GM21526 (cell line): ENCODE results near the gene ACTN1.
"Not testable (repeated sequence)": the region's sequence is repeated elsewhere in the genome, so short reads cannot be mapped to it uniquely, and the experiment has no call there.

Experiments used
- ATAC-seq: cut with Tn5 transposase; IDR thresholded peaks from one replicate; pipeline ENCODE4 v1.9.1; 2021; ENCODE audit warnings: moderate library complexity; ENCODE audit not compliant: unreplicated experiment, low FRiP score

Gene ACTN1

DNA sequence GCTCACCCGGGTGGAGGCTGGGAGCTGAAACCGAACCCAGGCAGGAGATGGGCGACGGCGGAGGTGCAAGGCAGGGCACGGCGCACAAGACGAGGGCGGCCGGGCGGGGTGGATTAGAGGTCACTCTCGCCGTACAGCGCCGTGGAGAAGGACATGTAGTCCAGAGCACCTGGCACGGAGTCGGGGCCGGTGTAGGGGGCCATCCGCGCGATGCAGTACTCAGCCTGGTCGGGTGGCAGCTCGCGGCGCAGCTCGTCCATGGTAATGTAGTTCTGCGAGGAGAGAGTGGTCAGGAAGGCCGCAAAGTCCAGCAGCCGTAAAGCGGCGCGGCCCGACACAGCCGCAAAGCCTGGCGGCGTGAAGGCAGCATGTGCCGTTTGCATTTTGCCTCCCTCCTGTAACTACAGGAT, 104.4 kb downstream of the ACTN1 start:
- no peak for ATAC-seq

DNA sequence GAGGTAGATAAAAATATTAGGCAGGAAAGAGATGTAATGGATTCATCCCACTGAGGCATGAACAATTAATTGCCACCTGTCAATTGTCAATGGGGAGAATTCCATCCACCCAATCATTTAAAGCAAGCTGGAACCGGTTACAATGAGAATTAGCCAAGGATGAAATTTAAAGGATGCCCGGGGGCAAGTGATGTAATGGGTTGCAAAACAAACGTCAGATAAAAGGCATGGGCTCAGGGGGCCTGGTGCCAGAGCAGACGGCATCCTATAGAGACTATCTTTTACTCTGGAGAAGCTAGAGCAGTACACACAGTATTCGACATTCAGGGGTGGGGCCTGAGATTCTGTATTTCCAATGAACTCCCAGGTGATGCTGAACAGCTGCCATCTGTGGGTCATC, 105.7 kb downstream of the ACTN1 start:
- ATAC-seq = no peak

DNA sequence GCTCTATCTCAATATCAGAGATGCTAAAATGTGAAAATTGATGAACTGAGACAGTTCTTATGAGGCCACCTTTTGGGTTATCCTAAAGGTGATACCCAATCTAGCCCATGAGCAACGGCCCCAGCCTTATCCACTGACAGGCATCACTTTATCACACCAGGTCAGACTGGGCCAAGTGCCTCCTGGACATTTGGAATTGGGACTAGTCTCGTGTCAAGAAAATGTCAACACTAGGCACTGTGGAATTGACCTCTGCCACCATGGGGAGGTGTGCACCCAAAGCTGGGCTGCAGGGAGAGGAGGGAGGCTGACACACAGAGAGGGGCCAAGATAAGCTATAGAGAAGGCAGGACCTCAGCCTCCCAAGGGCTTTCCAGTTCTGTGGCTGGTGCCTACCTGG, 107.7 kb downstream of the ACTN1 start:
- ATAC-seq = no peak

DNA sequence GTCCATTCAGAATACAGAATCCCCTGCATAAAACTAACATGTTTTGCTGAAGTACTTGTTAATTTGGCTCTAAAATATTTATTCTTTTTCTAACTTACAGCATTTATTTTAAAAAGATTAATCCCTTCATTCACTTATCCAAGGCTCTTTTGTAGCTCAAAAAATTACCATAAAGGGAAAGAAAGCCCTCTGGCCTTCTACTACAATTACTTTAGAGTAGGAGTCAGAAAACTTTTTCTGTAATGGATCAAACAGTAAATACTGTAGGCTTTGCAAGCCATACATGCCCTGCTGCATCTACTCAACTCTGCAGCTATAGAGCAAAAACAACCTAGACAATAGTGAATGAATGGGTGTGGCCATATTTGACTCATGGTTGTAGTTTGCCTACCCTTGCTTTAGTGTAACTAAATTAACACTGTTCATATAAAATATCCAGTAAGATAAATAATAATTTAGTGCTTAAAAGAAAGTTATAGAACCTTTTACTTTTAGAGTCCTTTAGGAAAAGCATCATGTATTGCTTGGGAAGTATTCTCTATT, 112.0 kb downstream of the ACTN1 start:
- no peak for ATAC-seq

DNA sequence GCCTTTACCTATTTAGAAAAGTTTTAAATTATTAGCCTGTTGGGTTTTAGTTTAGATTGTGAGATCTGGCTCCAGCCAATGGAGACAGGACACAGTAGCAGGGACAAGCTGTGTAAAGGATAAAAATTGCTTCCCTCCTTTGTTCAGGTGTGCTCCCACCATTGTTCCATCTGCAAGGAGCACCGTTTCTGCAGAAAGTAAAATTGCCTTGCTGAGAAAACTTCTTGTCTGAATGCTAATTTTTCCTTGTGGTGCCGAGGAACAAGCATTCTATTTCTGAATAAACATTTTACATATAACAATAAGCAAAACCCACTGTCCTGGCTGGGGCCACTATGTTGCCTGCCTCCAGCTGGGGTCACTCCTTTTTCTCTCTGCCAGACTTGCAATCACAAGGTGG, 113.6 kb downstream of the ACTN1 start:
- ATAC-seq = no peak

DNA sequence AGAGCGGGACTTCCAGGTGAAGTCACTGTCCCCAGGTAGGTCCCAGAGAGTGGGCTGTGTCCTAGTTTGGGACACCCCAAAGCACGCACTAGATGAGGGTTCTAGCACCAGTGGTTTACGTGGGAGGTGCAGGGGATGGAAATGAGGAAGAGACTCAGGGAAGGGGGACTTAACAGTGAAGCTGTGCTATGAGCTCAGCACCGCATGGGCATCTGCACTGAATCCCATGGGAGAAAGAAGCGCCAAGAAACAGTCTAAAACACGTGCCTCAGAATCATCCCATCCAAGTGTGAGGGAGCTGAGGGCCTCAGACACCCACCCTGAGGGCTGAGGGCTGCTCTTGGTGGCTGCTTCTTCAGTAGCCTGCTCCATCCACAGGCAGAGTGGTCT, 114.7 kb downstream of the ACTN1 start:
- ATAC-seq = no peak

DNA sequence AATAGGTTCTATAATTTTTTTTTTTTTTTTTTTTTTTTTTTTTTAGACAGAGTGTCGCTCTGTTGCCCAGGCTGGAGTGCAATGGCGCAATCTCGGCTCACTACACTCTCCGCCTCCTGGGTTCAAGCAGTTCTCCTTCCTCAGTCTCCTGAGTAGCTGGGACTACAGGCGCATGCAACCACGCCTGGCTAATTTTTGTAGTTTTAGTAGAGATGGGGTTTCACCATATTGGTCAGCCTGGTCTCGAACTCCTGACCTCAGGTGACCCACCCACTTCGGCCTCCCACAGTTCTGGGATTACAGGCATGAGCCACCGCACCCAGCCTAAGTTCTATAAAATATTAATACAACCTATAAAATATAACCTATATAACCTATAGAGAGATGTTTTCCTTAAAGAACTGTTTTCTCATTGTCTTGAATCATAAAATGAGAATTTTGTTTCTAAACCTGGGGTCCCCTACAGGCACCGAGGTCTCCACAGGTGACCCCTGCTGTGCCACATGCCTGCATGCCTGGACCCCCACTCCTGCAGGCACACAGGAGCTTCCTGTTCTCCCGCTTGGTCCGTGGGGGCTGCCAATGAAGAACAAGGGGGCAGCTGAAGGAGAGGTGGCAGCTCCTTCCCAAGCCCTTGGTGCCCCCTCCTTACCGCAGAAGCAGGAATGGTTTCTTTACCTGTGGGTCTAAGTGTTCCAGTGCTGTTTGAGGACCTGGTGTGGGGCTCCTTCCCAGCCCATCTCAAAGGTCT, 115.3 kb downstream of the ACTN1 start:
- ATAC-seq = no peak

- ATAC-seq = no peak
These were observed 116.0 kb downstream of the ACTN1 start for GRCh38 chr14:68862954-68863594.

DNA sequence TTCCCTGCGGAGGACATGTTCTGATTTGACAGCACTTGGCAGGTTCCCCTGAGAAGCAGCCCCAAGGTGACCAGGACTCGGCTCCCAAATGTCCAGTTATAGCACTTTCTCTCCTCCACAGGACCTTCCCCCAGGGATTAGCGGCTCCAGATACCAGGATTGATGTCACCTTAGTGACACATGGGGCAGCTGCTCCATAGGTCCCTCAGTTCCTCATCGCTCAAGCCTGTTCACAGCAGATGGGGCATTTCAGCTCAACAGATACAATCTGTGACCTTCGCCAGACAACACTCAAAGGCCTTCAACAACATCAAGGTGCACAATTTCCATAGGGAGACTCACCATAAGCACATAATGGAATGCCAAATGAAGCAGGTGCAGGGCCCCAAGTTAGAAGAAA, 118.3 kb downstream of the ACTN1 start:
- no peak for ATAC-seq

DNA sequence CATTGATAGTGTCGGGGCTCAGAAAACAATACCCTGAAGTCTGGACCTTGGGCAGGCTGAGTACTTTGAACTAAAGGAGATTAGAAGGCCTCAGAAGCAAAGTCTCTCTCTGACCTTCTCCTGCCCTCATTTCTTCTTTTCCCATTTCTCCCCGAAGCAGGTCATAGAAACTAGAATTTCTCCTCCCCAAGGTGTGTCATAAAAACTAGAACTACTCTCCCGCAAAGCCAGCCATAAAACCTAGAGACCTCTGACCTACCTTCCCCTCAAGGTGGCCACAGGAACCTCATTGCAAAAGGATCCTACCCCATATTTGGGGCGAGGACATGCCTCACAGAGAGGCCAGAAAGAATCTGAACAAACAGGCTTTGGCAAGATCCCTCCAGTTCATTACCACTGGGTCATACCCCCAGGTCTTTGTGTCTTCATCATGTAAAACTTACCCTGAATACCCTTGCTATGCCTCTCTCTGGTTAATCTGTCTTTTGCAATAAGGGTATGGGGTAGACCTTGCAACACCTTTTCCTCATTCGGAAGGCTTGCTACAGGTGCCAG, 121.5 kb downstream of the ACTN1 start:
- no peak for ATAC-seq

GRCh38 chr14:68856572-68856971, 122.5 kb downstream of the ACTN1 start:
- no peak for ATAC-seq

DNA sequence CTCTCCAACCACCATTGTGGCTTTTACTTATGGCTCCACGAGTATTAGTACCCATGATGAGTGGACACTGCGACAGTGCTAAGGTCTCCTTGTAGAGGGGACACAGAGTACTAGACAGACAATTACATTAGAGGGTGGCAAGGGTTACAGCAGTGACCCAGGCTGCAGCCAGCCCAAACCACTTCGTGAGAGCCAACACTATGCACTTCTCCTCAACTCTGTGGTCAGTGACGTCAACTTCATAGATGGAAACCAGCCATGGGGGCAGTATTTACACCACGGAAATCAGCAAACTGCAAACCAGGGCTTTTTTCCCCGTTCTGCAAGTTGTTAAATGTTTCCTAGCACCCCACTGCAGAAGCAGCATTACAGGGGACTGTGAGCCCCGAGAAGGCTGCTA, 124.7 kb downstream of the ACTN1 start:
- no peak for ATAC-seq

- no peak for ATAC-seq
These were observed 125.4 kb downstream of the ACTN1 start for GRCh38 chr14:68853749-68854148.

DNA sequence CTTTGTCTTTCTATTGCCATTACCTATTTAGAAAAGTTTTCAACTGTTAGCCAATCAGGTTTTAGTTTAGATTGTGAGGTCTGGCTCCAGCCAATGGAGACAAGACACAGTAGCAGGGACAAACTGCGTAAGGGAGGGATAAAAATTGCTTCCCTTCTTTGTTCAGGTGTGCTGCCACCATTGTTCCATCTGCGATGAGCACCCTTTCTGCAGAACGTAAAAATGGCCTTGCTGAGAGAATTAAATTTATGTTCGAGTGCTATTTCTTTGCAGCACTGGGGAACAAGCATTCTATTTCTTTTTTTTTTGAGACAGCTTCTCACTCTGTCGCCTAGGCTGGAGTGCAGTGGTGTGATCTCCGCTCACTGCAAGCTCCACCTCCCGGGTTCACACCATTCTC, 126.6 kb downstream of the ACTN1 start:
- not testable (repeated sequence) for ATAC-seq

DNA sequence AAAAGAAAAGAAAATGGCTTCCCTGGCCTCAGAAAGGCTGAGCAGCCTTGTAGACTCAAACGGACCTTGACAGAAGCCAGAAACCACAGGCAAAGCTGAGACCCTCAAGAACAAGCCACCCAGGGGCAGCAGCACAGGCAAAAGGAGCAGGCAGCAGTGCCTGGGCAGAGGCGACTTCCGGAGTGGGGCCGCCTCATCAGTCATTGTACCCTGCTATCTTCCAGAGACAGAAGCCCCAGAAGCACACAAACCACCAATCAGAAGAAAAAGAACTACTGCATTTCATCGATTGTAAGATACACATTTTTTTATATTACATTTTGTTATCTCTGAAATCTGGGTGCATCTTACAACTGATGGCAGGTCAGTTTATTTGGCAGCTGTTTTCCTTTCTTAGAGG, 128.0 kb downstream of the ACTN1 start:
- no peak for ATAC-seq

DNA sequence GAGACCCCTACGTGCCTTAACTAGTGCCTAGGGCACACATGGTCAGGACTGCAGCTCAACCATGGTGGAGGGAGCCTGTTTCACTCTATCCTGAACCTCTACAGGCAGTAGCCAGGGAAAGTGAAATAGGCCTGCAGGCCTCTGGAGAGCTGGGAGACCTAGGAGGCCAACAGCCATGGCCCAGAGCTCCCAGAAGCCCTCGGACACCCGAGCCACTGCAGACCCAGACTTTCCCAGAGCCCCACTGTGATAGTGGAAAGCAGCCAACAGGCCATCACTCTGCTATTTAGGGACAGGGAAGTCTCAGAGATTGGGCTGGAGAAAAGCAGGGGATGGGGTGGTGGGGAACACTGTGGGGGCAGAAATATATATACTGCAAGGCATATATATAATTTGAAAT, 129.7 kb downstream of the ACTN1 start:
- no peak for ATAC-seq

GRCh38 chr14:68848253-68848652, 130.8 kb downstream of the ACTN1 start:
- ATAC-seq = no peak

- ATAC-seq = not testable (repeated sequence)
These were observed 131.5 kb downstream of the ACTN1 start for GRCh38 chr14:68847640-68848039.

GRCh38 chr14:68846466-68846865, 132.6 kb downstream of the ACTN1 start:
- ATAC-seq = no peak

DNA sequence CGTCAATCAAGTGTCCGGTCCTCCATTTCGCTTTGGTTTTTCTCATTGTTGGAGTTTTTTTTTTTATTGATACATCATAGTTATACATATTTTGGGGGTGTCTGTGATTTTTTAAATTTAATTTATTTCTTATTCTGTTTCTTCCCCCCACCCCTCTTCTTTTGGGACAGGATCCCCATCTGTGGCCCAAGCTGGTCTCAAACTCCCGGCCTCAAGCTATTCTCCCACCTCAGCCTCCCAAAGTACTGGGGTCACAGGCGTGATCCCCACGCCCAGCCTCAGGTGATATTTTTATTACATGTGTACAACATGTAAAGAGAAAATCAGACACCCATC, 134.9 kb downstream of the ACTN1 start:
- no peak for ATAC-seq

DNA sequence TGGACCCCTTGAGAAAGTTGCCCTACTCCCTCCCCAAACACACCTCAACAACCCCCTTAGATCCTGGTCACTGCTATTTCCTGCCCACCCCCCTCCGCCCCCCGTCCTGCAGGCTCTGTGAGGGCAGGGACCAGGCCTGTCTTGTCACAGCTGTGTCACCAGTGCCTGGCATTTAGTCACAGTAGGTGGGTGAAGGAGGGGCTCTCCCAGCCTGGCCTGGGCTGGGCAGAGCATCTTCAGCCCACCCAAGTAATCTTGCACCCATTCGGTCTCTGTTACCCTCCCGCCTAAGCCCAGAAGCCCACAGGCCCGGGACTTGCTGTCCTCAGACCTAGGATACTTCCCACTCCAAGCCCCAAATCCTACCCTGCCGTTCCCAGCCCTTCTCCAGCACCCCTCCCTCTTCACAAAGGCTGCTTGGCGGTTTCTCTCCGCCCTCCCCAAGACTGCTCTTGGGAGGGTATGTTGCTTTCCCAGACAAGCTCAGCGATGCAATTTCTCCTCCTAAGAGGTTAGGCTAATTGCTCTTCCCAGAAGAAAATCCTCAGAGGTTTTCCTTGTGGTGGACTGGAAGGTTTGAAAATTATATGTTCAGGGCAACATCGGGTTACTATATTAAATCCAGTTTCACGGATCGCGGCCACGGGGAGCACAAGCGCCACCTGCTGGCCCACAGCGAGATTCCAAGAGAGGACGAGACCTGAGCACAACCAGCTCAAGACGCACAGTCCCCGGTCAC, 135.5 kb downstream of the ACTN1 start:
- no peak for ATAC-seq
